HCT116 (cell line): ENCODE data around the gene CKM.

Source experiments
- CEBPB ChIP-seq: IDR thresholded peaks from 2 replicates; pipeline ENCODE4 v1.6.1; 2012; ENCODE audit warnings: low read depth
- CTCF ChIP-seq, 3 experiments: fragments of 200-600 bp in 1 of 3; sonication (generic) in 1 of 3; IDR thresholded peaks in 2 of 3; conservative IDR thresholded peaks in 1 of 3; 2 replicates each; pipeline ENCODE4 v1.5.1; 2012 to 2017; ENCODE audit warnings: low read depth in 2 of 3, low read length in 2 of 3, antibody characterized with exemption in 1 of 3, borderline replicate concordance in 1 of 3, control low read depth in 1 of 3, mild to moderate bottlenecking in 1 of 3, mixed read lengths in 1 of 3, mixed run types in 1 of 3, moderate library complexity in 1 of 3; ENCODE audit not compliant: insufficient read depth in 1 of 3
- EGR1 ChIP-seq: IDR thresholded peaks from 2 replicates; pipeline ENCODE4 v1.6.1; 2012; ENCODE audit warnings: low read depth
- ELF1 ChIP-seq: IDR thresholded peaks from 2 replicates; pipeline ENCODE4 v1.6.1; 2012; ENCODE audit warnings: low read depth, borderline replicate concordance
- EZH2 ChIP-seq: fragments of 200-600 bp; sonication (generic); IDR thresholded peaks from 2 replicates; pipeline ENCODE4 v1.6.1; 2017; ENCODE audit warnings: antibody characterized with exemption, mixed run types
- FOSL1 ChIP-seq: IDR thresholded peaks from 2 replicates; pipeline ENCODE4 v1.6.1; 2012; ENCODE audit warnings: low read depth
- JUND ChIP-seq: IDR thresholded peaks from 2 replicates; pipeline ENCODE4 v1.6.1; 2012
- POLR2A ChIP-seq: IDR thresholded peaks from 2 replicates; pipeline ENCODE4 v1.7.0; 2011; ENCODE audit warnings: borderline replicate concordance; ENCODE audit not compliant: insufficient read depth, insufficient read length; ENCODE audit errors: extremely low read depth
- RAD21 ChIP-seq: IDR thresholded peaks from 2 replicates; pipeline ENCODE4 v1.6.1; 2012; ENCODE audit warnings: low read depth, mild to moderate bottlenecking
- SP1 ChIP-seq: IDR thresholded peaks from 2 replicates; pipeline ENCODE4 v1.6.1; 2012; ENCODE audit warnings: low read depth
- TCF7L2 ChIP-seq: IDR thresholded peaks from 2 replicates; pipeline ENCODE4 v1.7.0; 2011; ENCODE audit warnings: borderline replicate concordance, inconsistent platforms; ENCODE audit not compliant: insufficient read depth, insufficient read length; ENCODE audit errors: extremely low read depth
- ZNF274 ChIP-seq: fragments of 200-500 bp; sonication (Bioruptor generic); IDR thresholded peaks from 2 replicates; pipeline ENCODE4 v1.6.1; 2014; ENCODE audit warnings: mild to moderate bottlenecking, low read depth, low read length, inconsistent platforms

DNA sequence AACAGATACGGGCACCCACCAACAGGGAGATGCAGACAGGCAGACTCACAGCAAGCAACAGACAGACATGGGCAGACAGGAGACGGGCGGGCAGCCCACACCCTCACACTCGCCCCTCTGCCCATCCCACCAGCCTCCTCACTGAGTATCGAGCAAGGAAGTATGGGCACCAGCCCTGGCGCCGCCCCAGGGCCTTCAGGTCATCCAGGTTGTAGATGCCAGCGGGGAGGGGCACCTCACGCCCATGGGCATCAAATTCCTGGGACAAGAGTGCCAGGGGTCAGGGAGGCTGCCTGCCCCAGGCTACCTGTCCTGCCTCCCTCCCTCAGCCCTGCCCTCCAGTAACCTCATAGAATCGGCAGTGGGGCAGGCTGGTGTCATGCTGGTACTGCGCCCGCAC lies 42.0 kb upstream of the CKM start:
- TF ChIP-seq POLR2A (no peak), ELF1 (no peak), CTCF (IDR thresholded peaks at IDR 0.05 in 2 of 3, conservative IDR thresholded peaks at IDR 0.05 in 1 of 3; ENCODE audit: borderline replicate concordance in 1 of 3, insufficient read depth in 1 of 3, low read depth in 2 of 3, low read length in 2 of 3) (no peak), EGR1 (no peak), CEBPB (no peak), ZNF274 (no peak), TCF7L2 (no peak), EZH2 (no peak), JUND (no peak), SP1 (no peak), FOSL1 (no peak), RAD21 (no peak)
